Psoas muscle (tissue), 8 donors: ENCODE measurements around the gene TTC17. TPM values are rescaled to one million over a fixed set of nuclear protein-coding genes. Genes with fewer than 3 reads are reported as not detected.

Experiments
- ATAC-seq, 4 donors: fragments of 200-7000 bp; cut with Tn5 transposase; one replicate each; pipeline ENCODE4 v1.9.1; 2020; ENCODE audit warnings: moderate library complexity in 3 of 4, mild to moderate bottlenecking in 2 of 4
- DNase-seq, 2 donors: peaks; one replicate each; pipeline ENCODE4 v3.0.0-alpha.2; 2020
- H3K27ac ChIP-seq: fragments of 200-600 bp; one replicate; pipeline ENCODE4 v1.8.0; 2022
- H3K27me3 ChIP-seq, 3 donors: fragments of 200-600 bp in 1 of 3; one replicate each; pipeline versions ENCODE4 v1.6.1 to v1.8.0; 2013 to 2022; ENCODE audit warnings: low read length in 2 of 3, mild to moderate bottlenecking in 2 of 3, moderate library complexity in 1 of 3; ENCODE audit not compliant: insufficient read depth in 3 of 3
- H3K36me3 ChIP-seq, 2 donors: fragments of 200-600 bp in 1 of 2; one replicate each; pipeline versions ENCODE4 v1.6.1 to v1.8.0; 2013 to 2022; ENCODE audit warnings: low read depth in 1 of 2, mild to moderate bottlenecking in 1 of 2, moderate library complexity in 1 of 2; ENCODE audit not compliant: insufficient read depth in 1 of 2
- H3K4me1 ChIP-seq: fragments of 200-600 bp; one replicate; pipeline ENCODE4 v1.8.0; 2022
- H3K4me3 ChIP-seq: fragments of 200-600 bp; one replicate; pipeline ENCODE4 v1.8.0; 2022; ENCODE audit warnings: mild to moderate bottlenecking
- H3K9me3 ChIP-seq: fragments of 200-600 bp; one replicate; pipeline ENCODE4 v1.8.0; 2022
- CTCF ChIP-seq: fragments of 200-600 bp; IDR thresholded peaks from one replicate; pipeline ENCODE4 v1.8.0; 2022; ENCODE audit warnings: antibody characterized with exemption
- WGBS, 3 donors: extraction: QIAGEN DNeasy Blood & Tissue Kit; methylation state at CpG; one replicate each; pipeline versions ENCODE4 v1.1.6 to v1.1.7; 2013; 5-methylcytosine and 5-hydroxymethylcytosine counted together
- intact Hi-C, 2 donors: fragments of 100-400 bp; cut with DNase I; formaldehyde crosslinking; loops; one replicate each; pipeline versions ENCODE4 v1.11.0 to v1.14.2; 2022
- polyA plus RNA-seq, 3 donors: library from polyadenylated mRNA; stranded (reverse); fragments of 200-250 nt; gene quantifications; one replicate each; pipeline ENCODE4 v1.2.3, GENCODE V29; 2013
- total RNA-seq, 4 donors: library from RNA; stranded (reverse); fragmentation: NEBNext Ultra II Directional in 2 of 4; extraction: Animal tissue kit (Norgen Biotek cat#: 25700) in 2 of 4; gene quantifications; one replicate each; pipeline versions ENCODE4 v1.2.1 to v1.2.4, GENCODE V29; 2021 to 2023
- donor health status: healthy with polysubstance abuse.
- donor health status: DM: no; HTN: no; CAD: no; lungs with moderate emphysema.
- donor health status: Bipolar disorder and iron deficiency.
- donor health status: healthy.
- donor health status: DM: yes; HTN: yes; CAD: no.
- donor health status: DM: no; HTN: no; CAD: no.
- donor health status: DM: no; HTN: no; CAD: no.
- donor health status: DM: yes; HTN: yes; CAD: no.

TTC17 gene
- total and polyA plus RNA-seq, 7 donors, result 17.9 to 33.3 (median 27.5) TPM

DNA sequence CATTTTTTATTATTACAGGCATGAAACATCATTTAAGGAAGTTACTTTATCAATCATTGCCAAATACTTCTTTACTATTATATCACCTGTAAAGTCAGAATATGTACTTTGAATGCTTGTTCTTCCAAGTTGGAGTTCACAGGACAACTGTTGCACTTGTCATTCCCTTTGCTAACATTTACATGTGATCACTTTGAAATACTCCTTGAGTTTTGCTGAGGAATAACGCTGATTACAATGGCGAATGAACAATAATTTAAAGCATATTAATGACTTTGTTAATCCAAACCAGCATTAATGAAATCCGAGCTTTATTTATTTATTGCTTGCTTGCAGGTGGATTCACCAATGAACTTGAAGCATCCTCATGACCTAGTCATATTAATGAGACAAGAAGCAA, 20.2 kb downstream of the TTC17 start:
- no peak for TF ChIP-seq CTCF

GRCh38 chr11:43381802-43382201, 23.1 kb downstream of the TTC17 start:
- H3K36me3 ChIP-seq, result peaks cover 0 to 48% of the 10 kb centered on the region in 2 donors
- intact Hi-C loops, result no loop called here
- no peak overlapping the region for H3K4me3 ChIP-seq
- DNase-seq (no peak), ATAC-seq (no peak)
- no peaks in the 10 kb centered on the region for H3K9me3 ChIP-seq
- H3K4me1 ChIP-seq, result no peaks in the 10 kb centered on the region
- WGBS, 3 donors, result 60 to 66% (median 66%) methylated on average over 2 of the region's 2 CpGs
- no peak overlapping the region for H3K27ac ChIP-seq
- TF ChIP-seq CTCF, result no peak
- H3K27me3 ChIP-seq, result no peaks in the 10 kb centered on the region

More for the DNA sequence above, 20.2 kb downstream of the TTC17 start:
- Histone ChIP-seq H3K27me3 (no peaks in the 10 kb centered on the region), H3K4me3 (no peak overlapping the region), H3K4me1 (no peaks in the 10 kb centered on the region), H3K9me3 (no peaks in the 10 kb centered on the region), H3K27ac (no peak overlapping the region), H3K36me3 (peaks cover 0 to 47% of the 10 kb centered on the region in 2 donors)
- no peak for ATAC-seq
- 88 to 93% (median 91%) methylated on average over 3 of the region's 3 CpGs for WGBS, 3 donors
- DNase-seq, result no peak
- intact Hi-C loops, result no loop called here

DNA sequence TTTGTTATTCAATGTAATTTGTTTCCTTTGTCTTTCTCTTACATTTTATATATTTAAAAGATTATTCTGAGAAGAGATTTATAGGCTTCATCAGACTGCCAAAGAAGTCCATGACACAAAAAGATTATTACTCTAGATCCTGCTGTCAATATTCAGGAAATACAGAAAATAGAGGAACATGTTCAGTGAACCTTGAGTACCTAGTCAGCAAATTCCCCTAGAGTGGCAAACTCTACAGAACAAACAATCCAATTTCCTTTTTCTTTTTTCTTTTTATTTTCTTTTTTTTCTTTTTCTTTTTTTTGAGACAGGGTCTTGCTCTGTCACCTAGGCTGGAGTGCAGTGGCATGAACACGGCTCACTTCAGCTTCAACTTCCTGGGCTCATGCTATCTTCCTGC, 23.9 kb downstream of the TTC17 start:
- H3K27me3 ChIP-seq, result no peaks in the 10 kb centered on the region
- no peak overlapping the region for H3K27ac ChIP-seq
- no peak overlapping the region for H3K4me3 ChIP-seq
- peaks cover 0 to 51% of the 10 kb centered on the region in 2 donors for H3K36me3 ChIP-seq
- intact Hi-C loops, result no loop called here
- 92 to 98% (median 95%) methylated on average over 1 of the region's 1 CpG for WGBS, 3 donors
- H3K4me1 ChIP-seq, result no peaks in the 10 kb centered on the region
- no peaks in the 10 kb centered on the region for H3K9me3 ChIP-seq
- ATAC-seq (no peak), DNase-seq (no peak)
- TF ChIP-seq CTCF, result no peak

GRCh38 chr11:43384393-43384792, 25.7 kb downstream of the TTC17 start:
- TF ChIP-seq CTCF, result no peak
- Histone ChIP-seq H3K4me1 (no peaks in the 10 kb centered on the region), H3K27me3 (no peaks in the 10 kb centered on the region), H3K9me3 (no peaks in the 10 kb centered on the region), H3K4me3 (no peak overlapping the region), H3K36me3 (peaks cover 0 to 47% of the 10 kb centered on the region in 2 donors), H3K27ac (no peak overlapping the region)
- DNase-seq (no peak), ATAC-seq (no peak)
- intact Hi-C loops, result no loop called here
- 88 to 98% (median 98%) methylated on average over 5 of the region's 5 CpGs for WGBS, 3 donors

DNA sequence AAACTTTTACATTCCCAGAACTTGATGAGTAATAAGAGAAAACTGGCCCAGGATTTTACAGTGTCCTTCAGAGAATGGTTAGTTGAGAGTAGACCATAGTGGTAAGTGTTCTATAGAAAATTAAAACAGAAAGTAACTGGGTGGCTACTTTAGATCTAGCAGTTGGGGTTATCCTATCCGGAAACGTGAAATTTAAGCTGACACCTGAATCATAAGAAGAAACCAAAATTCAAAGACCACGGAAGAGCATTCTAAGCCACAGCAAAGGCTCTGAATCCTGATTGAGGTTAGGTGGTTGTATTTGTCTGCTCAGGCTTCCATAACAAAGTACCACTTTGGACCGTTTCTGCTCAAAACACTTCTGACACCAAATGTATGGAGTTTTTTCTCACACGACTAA, 34.0 kb downstream of the TTC17 start:
- Histone ChIP-seq H3K27ac (no peak overlapping the region), H3K4me1 (no peaks in the 10 kb centered on the region), H3K27me3 (no peaks in the 10 kb centered on the region), H3K4me3 (no peak overlapping the region), H3K9me3 (no peaks in the 10 kb centered on the region), H3K36me3 (peaks cover under 1 to 88% of the 10 kb centered on the region in 2 donors)
- intact Hi-C loops, result no loop called here
- ATAC-seq (no peak), DNase-seq (no peak)
- WGBS, 3 donors, result 93 to 96% (median 94%) methylated on average over 5 of the region's 5 CpGs
- TF ChIP-seq CTCF, result no peak
